H1 (cell line): Measurements from ENCODE around the gene CACNG7. TPM values are rescaled to one million over a fixed set of nuclear protein-coding genes. Genes with fewer than 3 reads are reported as not detected.
A peak's percentile ranks its signal among the peaks of the same experiment; 100 is the strongest.

ENCODE experiments used
- EZH2 ChIP-seq: fragments of 200-600 bp; sonication (generic); IDR thresholded peaks from 2 replicates; pipeline ENCODE4 v1.7.1; 2012; ENCODE audit warnings: low read depth, mild to moderate bottlenecking, moderate library complexity, low read length, inconsistent platforms; ENCODE audit not compliant: severe bottlenecking
- HDAC6 ChIP-seq: IDR thresholded peaks from one replicate; pipeline ENCODE4 v1.7.1; 2012; ENCODE audit warnings: low read depth, mild to moderate bottlenecking, inconsistent platforms, low read length, moderate library complexity
- JUND ChIP-seq: IDR thresholded peaks from 2 replicates; pipeline ENCODE4 v1.6.1; 2011; ENCODE audit warnings: mild to moderate bottlenecking, improper control_type of control experiment, low read length
- KDM4A ChIP-seq: IDR thresholded peaks from one replicate; pipeline ENCODE4 v1.7.1; 2012; ENCODE audit warnings: low read depth, mild to moderate bottlenecking, moderate library complexity, low read length, inconsistent platforms; ENCODE audit not compliant: severe bottlenecking
- NANOG ChIP-seq: IDR thresholded peaks from 2 replicates; pipeline ENCODE4 v1.6.1; 2011; ENCODE audit warnings: low read length, low read depth, mild to moderate bottlenecking, inconsistent platforms; ENCODE audit not compliant: insufficient read depth, poor library complexity, severe bottlenecking
- NRF1 ChIP-seq: IDR thresholded peaks from 2 replicates; pipeline ENCODE4 v1.6.1; 2011; ENCODE audit warnings: mild to moderate bottlenecking, low read depth, low read length, improper control_type of control experiment
- RBBP5 ChIP-seq: IDR thresholded peaks from 2 replicates; pipeline ENCODE4 v1.7.1; 2012; ENCODE audit warnings: low read depth, mild to moderate bottlenecking, inconsistent platforms, low read length, moderate library complexity, borderline replicate concordance
- RXRA ChIP-seq: IDR thresholded peaks from 2 replicates; pipeline ENCODE4 v1.6.1; 2011; ENCODE audit warnings: low read depth, mild to moderate bottlenecking, low read length, moderate library complexity; ENCODE audit not compliant: insufficient read depth
- SRF ChIP-seq: IDR thresholded peaks from 2 replicates; pipeline ENCODE4 v1.6.1; 2011; ENCODE audit warnings: mild to moderate bottlenecking, low read depth, low read length, moderate library complexity
- polyA plus RNA-seq, 7 experiments: library from polyadenylated mRNA; depleted of rRNA in 3 of 7; stranded (reverse) in 5 of 7; unstranded in 2 of 7; fragments of >200 nt in 5 of 7; fragments of 200-250 nt in 2 of 7; gene quantifications; 1 replicate in 5 of 7; 2 replicates in 1 of 7; 4 replicates in 1 of 7; pipeline versions ENCODE4 v1.2.1 to v1.2.3, GENCODE V29; 2011 to 2013; ENCODE audit warnings: missing spikeins in 2 of 7, mixed read lengths in 2 of 7
- total RNA-seq: library from RNA; stranded (reverse); fragmentation: NEBNext Ultra II Directional; extraction: Animal tissue kit (Norgen Biotek cat#: 25700); gene quantifications from 2 replicates; pipeline ENCODE4 v1.2.1, GENCODE V29; 2021
- TF ChIP-seq, protein P1 (sequence below), 3 experiments: IDR thresholded peaks; 1 replicate in 2 of 3; 2 replicates in 1 of 3; pipeline versions ENCODE4 v1.5.1 to v1.6.1; 2011; ENCODE audit warnings: low read length in 3 of 3, mild to moderate bottlenecking in 3 of 3, inconsistent platforms in 2 of 3, low read depth in 1 of 3, moderate library complexity in 1 of 3; ENCODE audit not compliant: insufficient read depth in 1 of 3; ENCODE audit errors: control extremely low read depth in 1 of 3

CACNG7 gene
- total and polyA plus RNA-seq, 2 of the 8 experiments (the other 6 are each of a cell fraction or from before 2014, with no cell fraction given) = 28.9 to 69.8 TPM

DNA sequence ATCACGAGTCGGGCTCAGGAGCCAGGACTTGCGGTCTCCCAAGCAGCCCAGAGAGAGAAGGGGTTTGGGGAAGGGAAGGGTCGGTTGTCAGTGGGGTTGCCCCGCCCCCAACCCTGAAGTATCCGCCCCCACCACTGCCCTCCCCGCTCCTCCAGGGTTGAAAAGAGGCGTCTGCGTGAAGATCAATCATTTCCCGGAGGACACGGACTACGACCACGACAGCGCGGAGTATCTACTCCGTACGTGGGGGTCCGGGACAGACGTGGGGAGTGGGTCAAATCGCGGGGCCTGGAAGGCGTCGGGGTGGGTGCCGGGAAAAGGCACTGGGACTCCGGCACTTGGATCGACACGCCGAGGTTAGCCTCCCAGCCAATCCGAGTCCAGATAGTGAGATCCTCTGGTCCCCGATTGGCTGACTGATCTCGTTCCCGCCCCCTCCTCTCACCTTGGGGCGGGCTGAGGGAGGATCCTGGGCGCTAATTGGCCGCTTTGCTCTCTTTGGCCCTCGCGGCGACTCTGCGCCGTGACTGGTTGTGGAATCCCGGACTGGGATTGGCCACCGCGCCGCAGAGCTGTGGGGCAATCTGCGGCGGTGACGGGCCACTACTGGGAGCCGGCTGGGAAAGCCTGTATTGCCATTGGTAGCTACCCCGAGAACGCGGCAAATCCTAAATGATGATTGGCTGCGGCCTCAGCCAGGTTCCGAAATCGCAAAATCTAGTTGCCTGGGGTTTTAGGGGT is 69.1 kb downstream of the CACNG7 start (continued):
- TF ChIP-seq NANOG (no peak), RBBP5 (no peak), JUND (no peak), SRF (no peak), KDM4A (peak; percentile 72), NRF1 (no peak), EZH2 (no peak), RXRA (no peak), HDAC6 (no peak)
- TF ChIP-seq, protein P1, sequence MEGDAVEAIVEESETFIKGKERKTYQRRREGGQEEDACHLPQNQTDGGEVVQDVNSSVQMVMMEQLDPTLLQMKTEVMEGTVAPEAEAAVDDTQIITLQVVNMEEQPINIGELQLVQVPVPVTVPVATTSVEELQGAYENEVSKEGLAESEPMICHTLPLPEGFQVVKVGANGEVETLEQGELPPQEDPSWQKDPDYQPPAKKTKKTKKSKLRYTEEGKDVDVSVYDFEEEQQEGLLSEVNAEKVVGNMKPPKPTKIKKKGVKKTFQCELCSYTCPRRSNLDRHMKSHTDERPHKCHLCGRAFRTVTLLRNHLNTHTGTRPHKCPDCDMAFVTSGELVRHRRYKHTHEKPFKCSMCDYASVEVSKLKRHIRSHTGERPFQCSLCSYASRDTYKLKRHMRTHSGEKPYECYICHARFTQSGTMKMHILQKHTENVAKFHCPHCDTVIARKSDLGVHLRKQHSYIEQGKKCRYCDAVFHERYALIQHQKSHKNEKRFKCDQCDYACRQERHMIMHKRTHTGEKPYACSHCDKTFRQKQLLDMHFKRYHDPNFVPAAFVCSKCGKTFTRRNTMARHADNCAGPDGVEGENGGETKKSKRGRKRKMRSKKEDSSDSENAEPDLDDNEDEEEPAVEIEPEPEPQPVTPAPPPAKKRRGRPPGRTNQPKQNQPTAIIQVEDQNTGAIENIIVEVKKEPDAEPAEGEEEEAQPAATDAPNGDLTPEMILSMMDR (IDR thresholded peaks at IDR 0.05; ENCODE audit: control extremely low read depth in 1 of 3, insufficient read depth in 1 of 3, low read depth in 1 of 3, low read length in 3 of 3) = no peak
